ENCODE measurements around the gene ANKRD24. TPM values are rescaled to one million over a fixed set of nuclear protein-coding genes. Genes with fewer than 3 reads are reported as not detected.

Gene ANKRD24
- total RNA-seq, 1 experiment from 2014 or later = 0.26 TPM

DNA sequence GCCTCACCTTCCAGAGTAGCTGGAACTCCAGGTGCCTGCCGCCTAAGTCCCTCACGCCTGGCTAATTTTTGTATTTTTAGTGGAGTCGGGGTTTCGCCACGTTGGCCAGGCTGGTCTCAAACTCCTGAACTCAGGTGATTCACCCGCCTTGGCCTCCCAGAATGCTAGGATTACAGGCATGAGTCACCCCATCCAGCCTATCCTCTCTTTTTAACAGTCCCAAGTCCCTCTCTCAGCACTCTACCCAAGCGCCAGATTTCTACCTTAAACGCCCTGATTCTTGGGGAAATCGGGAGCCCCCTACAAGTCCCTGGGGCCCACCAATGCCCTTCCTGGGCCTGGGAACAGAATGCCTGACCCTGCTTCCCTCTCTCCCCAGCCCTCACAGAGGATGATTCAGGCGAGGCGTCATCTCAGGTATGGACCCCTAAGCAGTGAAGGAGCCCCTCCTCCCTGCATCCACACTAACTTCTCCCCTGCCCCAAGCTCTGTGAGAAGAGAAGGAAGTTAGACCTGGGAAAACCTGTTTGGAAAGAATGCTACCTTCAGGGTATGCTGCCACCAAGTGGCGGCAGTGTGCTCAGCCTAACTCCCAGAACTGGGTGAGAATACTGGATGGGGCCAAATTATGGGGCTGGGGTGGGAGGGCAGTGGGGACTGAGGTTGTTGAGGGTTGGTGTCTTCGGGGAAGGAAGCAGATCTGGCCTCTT lies 26.1 kb downstream of the ANKRD24 start:
- Histone ChIP-seq H3K9me3 (ENCODE audit: control insufficient read depth, insufficient read depth, low read depth, low read length) (no peaks in the 10 kb centered on the region), H3K4me1 (ENCODE audit: control insufficient read depth, insufficient read depth, low read length) (no peaks in the 10 kb centered on the region), H3K27ac (ENCODE audit: low read length) (no peak overlapping the region), H3K4me3 (ENCODE audit: low read depth in 2 of 2, low read length in 2 of 2) (no peak overlapping the region), H3K36me3 (ENCODE audit: control insufficient read depth, insufficient read depth, low read length) (no peaks in the 10 kb centered on the region), H3K27me3 (ENCODE audit: control insufficient read depth, insufficient read depth, low read length) (no peaks in the 10 kb centered on the region)
- intact Hi-C loops (cut with micrococcal nuclease; ENCODE audit: unreplicated experiment) (loop anchor here (10.0 kb wide), 2 partner anchors 64 to 224 kb away; partner anchors contain the start of gene EEF2), in situ Hi-C loops (cut with HindIII; ENCODE audit: low pct_unique_long_range_greater_than_20kb, low sequenced_read_pairs) (no loop called here)
- no TSS peak for BruUV-seq (replicated peaks)
- ChIA-PET CTCF (interaction anchor here (0.7 kb wide), 1 partner anchor 79 kb away, joined by 5 read pairs; no protein-coding TSS in a partner anchor), POLR2A (no interaction called here)
- ATAC-seq (peak; percentile 43; the same call in 1 of the 2 replicates), DNase-seq (ENCODE audit: low read depth, low spot score) (no peak)
- no peak for TF ChIP-seq SIN3A (IDR thresholded peaks at IDR 0.05; ENCODE audit: borderline replicate concordance, insufficient read depth, low read depth, low read length)
- TF ChIP-seq, protein P1, sequence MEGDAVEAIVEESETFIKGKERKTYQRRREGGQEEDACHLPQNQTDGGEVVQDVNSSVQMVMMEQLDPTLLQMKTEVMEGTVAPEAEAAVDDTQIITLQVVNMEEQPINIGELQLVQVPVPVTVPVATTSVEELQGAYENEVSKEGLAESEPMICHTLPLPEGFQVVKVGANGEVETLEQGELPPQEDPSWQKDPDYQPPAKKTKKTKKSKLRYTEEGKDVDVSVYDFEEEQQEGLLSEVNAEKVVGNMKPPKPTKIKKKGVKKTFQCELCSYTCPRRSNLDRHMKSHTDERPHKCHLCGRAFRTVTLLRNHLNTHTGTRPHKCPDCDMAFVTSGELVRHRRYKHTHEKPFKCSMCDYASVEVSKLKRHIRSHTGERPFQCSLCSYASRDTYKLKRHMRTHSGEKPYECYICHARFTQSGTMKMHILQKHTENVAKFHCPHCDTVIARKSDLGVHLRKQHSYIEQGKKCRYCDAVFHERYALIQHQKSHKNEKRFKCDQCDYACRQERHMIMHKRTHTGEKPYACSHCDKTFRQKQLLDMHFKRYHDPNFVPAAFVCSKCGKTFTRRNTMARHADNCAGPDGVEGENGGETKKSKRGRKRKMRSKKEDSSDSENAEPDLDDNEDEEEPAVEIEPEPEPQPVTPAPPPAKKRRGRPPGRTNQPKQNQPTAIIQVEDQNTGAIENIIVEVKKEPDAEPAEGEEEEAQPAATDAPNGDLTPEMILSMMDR (IDR thresholded peaks at IDR 0.05) = peak; percentile 62; the same call in 1 of the 2 replicates
- TF ChIP-seq, protein P2, sequence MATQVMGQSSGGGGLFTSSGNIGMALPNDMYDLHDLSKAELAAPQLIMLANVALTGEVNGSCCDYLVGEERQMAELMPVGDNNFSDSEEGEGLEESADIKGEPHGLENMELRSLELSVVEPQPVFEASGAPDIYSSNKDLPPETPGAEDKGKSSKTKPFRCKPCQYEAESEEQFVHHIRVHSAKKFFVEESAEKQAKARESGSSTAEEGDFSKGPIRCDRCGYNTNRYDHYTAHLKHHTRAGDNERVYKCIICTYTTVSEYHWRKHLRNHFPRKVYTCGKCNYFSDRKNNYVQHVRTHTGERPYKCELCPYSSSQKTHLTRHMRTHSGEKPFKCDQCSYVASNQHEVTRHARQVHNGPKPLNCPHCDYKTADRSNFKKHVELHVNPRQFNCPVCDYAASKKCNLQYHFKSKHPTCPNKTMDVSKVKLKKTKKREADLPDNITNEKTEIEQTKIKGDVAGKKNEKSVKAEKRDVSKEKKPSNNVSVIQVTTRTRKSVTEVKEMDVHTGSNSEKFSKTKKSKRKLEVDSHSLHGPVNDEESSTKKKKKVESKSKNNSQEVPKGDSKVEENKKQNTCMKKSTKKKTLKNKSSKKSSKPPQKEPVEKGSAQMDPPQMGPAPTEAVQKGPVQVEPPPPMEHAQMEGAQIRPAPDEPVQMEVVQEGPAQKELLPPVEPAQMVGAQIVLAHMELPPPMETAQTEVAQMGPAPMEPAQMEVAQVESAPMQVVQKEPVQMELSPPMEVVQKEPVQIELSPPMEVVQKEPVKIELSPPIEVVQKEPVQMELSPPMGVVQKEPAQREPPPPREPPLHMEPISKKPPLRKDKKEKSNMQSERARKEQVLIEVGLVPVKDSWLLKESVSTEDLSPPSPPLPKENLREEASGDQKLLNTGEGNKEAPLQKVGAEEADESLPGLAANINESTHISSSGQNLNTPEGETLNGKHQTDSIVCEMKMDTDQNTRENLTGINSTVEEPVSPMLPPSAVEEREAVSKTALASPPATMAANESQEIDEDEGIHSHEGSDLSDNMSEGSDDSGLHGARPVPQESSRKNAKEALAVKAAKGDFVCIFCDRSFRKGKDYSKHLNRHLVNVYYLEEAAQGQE (IDR thresholded peaks at IDR 0.05; ENCODE audit: insufficient read depth in 1 of 2, low read depth in 2 of 2, low read length in 1 of 2) = no peak
- TF ChIP-seq TCF7L2 (IDR thresholded peaks at IDR 0.05; ENCODE audit: low read depth, low read length) = no peak
- TF ChIP-seq POLR2AphosphoS5 (IDR thresholded peaks at IDR 0.05; ENCODE audit: low read depth, low read length) = no peak

GRCh38 chr19:4210166-4210731 lies 27.8 kb downstream of the ANKRD24 start:
- Histone ChIP-seq H3K36me3 (ENCODE audit: control insufficient read depth, insufficient read depth, low read length) (no peaks in the 10 kb centered on the region), H3K4me3 (ENCODE audit: low read depth in 2 of 2, low read length in 2 of 2) (no peak overlapping the region), H3K9me3 (ENCODE audit: control insufficient read depth, insufficient read depth, low read depth, low read length) (no peaks in the 10 kb centered on the region), H3K27ac (ENCODE audit: low read length) (no peak overlapping the region), H3K4me1 (ENCODE audit: control insufficient read depth, insufficient read depth, low read length) (no peaks in the 10 kb centered on the region), H3K27me3 (ENCODE audit: control insufficient read depth, insufficient read depth, low read length) (no peaks in the 10 kb centered on the region)
- ChIA-PET POLR2A (interaction anchor here (0.7 kb wide), 1 partner anchor 68 kb away, joined by 5 read pairs; no protein-coding TSS in a partner anchor), CTCF (no interaction called here)
- no peak for ATAC-seq
- TF ChIP-seq, protein P1 (IDR thresholded peaks at IDR 0.05) = no peak
- TF ChIP-seq POLR2AphosphoS5 (IDR thresholded peaks at IDR 0.05; ENCODE audit: low read depth, low read length) = no peak
- TF ChIP-seq, protein P2 (IDR thresholded peaks at IDR 0.05; ENCODE audit: insufficient read depth in 1 of 2, low read depth in 2 of 2, low read length in 1 of 2) = no peak
- no peak for TF ChIP-seq SIN3A (IDR thresholded peaks at IDR 0.05; ENCODE audit: borderline replicate concordance, insufficient read depth, low read depth, low read length)
- TF ChIP-seq TCF7L2 (IDR thresholded peaks at IDR 0.05; ENCODE audit: low read depth, low read length) = no peak
- BruUV-seq (replicated peaks) = no TSS peak
- in situ Hi-C loops (cut with HindIII; ENCODE audit: low pct_unique_long_range_greater_than_20kb, low sequenced_read_pairs) = no loop called here
- intact Hi-C loops (cut with micrococcal nuclease; ENCODE audit: unreplicated experiment) = no loop called here
- DNase-seq (ENCODE audit: low read depth, low spot score) = no peak
